SHP77 treated with DMSO at 0.1 percent for 48 hours (cell line): ENCODE results near the gene ARHGAP20.
"Not testable (repeated sequence)": the region's sequence is repeated elsewhere in the genome, so short reads cannot be mapped to it uniquely, and the experiment has no call there.

ENCODE experiments used
- DNase-seq: peaks from one replicate; lab custom pipeline; 2025; lab: John Stamatoyannopoulos, UW

Gene ARHGAP20

DNA sequence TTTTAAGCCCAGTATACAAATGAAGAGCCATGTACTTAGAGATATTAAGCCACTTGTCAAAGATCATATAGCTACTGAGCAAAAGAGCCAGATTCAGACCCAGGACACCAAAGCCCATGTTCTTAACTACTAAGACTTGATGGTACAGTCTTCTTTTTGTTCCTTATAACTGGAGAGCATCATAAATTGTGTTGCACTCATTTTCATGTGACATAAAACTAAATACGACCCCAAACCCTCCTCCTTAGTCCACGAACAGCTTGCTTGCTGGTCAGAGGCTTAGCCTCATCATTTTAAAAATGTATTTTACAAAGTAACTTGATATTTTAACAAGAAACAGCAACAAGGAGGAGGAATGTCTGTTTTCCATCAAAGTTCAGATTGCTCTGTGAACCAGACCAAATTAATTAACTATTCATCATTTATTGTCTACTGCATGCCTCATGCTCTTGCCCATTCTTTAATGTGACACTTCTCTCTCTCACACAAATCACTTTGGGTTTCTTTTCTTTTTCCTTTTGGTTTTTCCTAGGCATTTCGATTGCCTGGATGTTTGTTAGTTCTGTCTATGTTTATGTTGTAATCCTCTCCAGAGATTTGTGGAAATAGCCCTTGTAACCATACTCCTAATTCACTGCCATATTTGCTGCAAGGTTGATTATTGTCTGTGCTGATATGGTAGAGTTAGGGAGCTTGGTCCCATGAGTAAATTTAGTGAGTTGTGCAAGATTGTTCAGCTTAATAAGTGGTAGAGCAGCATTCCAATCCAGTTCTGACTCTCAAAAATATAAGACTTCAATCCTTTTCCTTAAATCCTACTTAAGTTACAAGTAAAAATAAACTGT lies 8.4 kb upstream of the ARHGAP20 start:
- no peak for DNase-seq

DNA sequence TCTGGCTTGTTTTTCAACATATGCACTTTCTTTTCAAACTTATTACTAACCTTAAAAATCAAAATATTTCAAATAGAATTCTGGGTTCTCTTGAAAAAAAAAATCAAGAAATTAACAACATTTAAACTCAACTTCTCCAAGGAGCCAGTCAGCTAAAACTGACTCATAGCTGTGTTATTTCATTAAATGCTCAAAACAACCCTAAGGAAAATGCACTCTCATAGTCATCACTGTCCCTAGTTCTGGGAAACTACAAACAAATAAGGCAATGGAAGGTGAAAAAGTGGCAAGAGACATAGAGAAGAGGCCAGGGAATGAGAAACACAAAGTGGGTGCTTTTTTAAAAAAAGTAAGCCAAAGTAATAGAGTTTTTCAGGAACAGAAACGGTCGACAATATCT lies 4.1 kb upstream of the ARHGAP20 start:
- DNase-seq, result no peak

DNA sequence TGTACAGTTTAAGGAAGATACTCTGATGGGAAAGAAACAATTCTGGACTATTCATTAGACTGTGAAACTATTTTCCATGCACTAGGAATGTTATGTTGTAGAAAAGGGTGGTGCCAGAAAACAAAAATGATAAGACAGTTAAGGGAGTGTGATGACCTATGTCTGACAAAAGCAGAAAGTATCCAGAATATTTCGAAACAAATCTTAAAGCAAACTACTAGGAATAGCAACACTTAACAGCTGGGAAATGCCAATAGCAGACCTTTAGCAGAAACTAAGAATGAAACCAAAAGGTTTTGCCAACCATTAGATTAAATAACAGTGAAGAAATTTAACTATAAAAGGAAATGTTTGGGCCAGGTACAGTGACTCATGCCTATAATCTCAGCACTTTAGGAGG lies 3.3 kb upstream of the ARHGAP20 start:
- DNase-seq, result no peak

DNA sequence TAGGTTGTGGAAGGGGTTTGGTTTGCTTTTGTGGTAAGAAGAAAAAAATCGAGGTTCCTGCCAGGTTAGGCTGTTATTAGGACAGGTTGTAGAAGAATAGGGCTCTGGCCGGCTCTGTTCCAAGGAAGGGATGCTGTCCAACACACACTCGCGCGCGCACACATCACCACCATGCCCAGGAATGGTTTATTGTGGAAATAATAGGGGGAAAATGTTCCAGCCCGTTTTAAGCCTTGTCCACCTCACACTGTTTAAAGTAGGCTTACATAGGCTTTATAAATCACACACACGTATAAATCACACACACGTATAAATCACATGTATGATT lies 1.2 kb upstream of the ARHGAP20 start:
- DNase-seq, result no peak

DNA sequence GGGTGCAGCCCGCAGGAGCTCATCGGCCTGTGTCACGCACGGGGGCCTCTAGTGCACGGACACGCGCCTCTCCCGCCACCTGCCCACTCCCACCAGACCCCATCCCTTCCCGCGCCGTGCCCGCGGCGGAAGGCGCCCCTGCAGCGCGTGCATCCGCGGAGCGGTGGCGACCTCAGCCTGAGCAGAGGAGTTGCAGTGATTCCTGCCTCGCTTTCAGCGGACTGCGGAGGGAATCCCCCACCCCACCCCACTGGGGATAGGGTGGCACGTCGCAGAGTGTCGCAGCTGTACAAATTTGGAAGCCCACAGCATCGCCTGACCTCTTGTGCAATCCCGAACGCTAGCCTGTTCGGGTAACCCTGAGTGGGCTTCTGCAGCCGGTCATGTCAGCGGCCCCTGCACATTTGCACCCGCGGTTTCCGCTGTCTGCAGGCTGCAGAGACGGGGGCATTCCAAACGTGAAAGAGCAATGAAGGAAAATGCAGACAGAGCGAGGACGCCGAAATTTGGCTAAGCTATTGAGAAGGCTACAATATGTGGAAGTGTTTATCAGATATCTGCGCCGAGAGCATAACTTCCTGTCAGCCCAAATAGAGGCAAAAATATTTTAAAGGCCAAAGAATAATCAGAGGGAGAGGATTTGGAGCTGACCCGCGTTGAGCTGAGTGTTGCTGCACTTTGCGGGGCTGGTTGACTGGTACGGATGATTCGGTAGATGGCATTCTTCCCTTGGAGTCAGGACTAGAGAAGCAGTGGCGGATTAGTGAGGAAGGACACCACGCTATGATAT lies 617 bp upstream of the ARHGAP20 start:
- DNase-seq, result no peak

DNA sequence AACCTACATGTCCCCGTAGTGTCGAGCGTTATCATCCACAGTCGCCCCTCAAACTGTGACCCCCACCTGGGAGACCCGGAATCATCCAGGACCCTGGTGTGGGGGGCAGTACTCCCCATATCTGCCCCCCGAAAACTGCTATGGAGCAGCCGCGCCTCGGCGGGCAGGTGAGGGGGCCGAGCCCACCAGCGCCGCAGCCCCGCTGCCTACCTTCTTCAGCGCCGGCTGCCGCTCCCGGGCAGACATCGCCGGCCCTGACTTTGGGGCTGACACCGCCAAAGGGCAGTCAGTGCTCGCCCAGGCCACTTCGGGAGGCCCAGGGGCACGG lies 825 bp downstream of the ARHGAP20 start:
- no peak for DNase-seq

DNA sequence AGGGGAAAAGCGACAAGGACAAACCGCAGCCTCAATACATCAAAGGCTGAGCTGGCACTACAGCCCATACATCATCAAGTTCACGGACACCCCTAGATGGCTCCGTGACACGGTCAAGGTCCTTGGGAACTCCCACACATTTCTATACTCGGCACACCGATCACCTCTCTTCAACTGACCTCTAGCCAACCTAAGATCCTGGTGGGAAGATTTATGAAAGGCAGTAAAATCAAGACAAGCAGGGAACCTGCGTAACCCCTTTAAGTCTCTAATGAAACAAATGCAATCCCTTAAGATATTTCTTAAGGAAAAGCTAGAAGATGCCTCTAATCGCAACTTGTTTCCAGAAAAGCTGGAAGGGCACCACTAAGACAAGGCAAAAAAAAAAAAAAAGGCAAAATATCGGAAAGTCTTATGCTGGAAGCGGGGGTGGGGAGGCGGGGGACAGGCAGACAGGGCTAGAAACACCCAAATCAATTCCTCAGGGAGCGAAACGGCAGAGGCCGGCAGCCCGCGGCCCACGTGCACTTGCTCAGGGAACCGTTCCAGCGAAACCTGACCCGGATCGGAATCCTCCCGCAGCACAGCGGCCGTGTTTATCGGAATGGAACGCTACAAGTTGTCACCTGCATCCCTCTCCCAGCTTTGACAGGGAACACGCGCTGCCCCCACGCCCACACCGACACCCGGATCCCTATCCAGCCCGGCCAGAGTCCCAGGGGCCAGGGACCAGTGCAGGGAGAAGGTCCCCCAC lies 1.4 kb downstream of the ARHGAP20 start:
- DNase-seq, result no peak

DNA sequence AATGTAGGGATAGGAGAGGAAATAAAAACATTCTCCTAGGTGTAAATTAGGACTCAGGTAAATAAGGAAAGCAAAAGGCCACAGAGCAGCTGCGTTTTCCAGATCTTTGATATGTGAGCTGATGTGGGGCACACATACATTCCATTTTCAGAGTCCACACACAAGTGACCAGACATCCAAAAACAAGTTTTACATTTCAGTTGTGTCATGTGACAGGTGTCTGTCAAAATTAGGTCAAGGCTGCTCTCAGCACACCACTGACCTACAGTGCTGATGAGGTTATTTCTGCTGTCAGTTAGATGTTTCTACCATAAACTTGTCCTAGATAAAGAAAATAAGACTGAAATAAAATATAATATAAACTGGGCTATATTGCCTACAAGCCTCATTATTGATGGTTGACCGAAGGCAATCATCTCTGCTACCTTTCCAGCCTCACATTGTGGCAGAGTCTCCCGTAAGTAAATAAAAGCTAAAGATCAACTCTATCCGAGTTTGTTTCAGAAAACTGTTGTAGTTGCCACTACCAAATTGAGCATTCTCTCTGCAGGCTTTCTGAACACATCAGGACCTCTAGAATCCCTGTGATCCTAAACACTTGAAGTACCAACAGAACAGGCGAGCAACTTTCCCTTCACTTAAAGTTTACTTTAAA lies 7.9 kb downstream of the ARHGAP20 start:
- DNase-seq, result no peak

DNA sequence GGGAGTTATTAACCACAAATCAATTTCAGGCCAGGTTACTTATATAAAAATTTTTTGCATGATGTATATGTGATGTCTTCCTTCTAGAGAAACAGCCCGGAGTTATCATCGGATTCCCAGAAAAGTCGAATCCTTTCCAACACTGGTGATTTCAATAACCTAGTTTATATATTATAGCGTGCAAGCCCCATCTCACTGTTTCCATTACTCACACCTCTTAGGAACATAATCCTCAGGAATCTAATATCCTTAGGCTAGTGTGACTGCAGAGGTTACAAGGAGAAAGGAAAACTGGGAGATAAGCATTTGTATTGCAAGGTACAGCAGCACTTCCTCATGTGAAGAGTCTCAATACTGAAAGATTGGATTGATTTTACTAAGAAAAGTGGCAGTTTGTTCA lies 20.3 kb downstream of the ARHGAP20 start:
- no peak for DNase-seq

DNA sequence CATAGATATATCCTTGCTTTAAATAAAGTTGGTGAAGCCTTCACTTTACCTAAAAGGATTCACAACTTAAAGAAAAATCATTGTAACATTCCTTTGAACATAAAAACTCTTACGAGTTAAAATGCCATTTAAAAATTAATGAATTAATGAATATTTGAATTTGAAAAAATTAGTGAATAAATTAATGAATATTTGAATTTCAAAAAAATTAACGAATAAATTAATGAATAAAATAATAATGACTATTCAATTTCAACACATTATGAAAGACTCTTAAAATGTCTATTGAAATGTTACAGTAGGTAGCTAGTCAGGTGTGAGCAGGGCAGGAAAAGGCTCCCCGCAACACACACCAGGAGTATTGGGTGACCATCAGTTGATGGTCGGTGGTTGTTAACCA lies 22.9 kb downstream of the ARHGAP20 start:
- DNase-seq, result no peak

DNA sequence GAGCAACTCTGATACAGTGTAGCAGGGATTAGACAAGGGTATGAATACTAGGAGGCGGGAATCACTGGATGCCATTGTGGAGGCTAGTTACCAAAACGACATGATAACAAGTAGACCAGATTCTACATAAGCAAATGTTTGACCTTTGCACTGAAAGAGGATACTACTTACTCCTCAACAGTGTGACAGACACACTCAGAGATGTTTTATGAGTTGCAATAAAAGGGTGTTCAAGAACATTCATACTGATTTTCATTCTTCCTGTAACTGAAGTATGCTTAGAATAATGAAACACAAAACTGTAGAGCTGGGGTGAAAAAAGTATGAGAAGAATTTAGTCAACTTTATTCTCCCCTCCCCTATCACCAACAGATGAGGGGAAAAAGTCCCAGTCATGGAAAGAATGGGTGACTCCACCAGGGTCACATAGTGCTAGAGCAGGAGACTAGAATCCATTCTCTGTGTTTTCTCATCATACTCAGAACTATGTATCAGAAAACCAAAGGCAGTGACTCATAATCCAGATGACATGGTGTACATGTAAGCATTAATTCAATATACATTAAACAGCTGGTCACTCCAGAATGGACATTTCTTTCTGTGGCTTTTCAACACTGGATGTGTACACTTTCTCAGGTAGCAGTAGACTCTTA lies 32.8 kb downstream of the ARHGAP20 start:
- DNase-seq, result no peak

DNA sequence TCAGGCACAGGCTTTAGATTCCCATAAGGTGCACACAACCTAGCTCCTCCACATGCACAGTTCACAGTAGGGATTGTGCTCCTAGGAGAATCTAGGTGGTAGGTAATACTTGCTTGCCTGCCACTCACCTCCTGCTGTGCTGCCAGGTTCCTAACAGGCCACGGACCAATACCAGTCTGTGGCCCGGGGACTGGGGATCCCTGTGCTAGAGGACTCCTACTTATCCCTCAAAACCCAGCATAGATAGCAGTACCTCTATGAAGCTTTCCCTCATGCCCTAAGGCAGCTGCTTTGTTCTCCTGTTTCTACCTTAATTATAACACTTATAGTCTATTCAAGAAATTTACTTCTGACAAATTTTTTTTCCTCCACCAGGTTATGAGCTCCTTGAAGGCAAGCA lies 36.7 kb downstream of the ARHGAP20 start:
- DNase-seq, result no peak

DNA sequence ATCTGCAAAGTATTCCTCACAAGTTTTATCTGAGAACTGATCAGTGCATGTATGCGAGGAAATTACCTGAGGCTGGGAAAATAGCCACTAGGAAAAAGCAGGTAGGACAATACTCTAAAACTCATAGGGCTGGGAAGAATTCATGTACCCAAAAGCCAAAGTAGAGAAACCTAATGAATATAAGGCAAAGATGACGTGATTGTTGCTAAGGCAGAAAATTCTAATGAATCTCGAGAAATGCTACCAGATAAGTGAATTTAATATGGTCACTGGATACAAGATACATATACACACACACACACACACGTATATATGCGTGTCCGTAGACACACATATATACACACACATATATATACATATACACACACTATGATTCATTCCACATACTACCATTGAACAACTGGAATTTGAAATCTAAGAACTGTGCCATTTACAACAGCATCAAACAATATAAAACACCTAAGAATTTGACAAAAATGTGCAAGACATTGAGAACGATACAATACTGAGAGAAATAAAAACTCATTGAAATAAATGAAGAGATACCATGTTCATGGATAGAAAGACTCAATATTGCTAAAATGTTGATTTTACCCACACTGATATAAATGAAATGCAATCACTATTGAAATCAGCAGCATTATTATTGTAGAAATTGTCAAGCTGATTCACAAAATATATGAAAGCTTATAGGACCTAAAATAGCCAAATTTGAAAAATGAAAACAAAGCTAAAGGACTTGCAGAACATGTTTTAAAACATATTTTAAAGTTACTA lies 46.4 kb downstream of the ARHGAP20 start:
- no peak for DNase-seq

DNA sequence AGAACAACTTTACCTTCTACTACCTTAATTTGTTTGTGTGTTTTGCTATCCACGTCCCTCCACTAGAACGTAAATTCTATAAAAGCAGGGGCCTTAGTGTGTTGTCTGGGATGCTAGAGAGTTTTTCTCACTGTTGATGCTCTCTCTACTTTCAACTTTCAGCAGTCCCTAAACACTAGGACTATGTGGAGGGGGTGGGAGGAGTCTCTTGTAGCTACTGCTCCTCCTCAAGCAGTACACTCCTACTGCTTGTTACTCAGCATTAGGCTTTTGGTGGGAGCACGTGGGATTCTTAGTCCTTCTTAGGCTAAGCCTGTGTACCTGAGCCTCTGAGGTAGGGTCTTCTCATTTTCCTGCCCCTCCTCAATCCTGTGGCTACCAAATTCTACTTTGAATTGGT lies 56.3 kb downstream of the ARHGAP20 start:
- no peak for DNase-seq

DNA sequence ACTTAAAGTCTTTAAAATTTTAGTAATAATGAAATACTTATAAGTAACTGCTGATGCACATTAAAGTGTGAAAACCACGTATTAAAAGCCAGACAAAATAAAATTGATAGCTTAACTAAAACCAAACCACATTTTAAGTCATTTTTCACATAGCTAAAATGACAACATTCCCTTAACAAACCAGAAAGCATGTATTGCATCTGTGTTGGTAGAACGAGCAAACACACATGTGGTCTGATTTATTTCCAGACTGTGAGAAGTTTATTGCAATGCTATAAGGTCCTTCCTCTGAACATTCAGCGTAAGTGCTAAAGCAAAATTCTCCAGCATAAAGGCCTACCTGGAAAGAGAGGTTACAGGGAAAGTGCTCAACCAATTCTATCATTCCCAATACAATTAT lies 57.8 kb downstream of the ARHGAP20 start:
- DNase-seq, result no peak

DNA sequence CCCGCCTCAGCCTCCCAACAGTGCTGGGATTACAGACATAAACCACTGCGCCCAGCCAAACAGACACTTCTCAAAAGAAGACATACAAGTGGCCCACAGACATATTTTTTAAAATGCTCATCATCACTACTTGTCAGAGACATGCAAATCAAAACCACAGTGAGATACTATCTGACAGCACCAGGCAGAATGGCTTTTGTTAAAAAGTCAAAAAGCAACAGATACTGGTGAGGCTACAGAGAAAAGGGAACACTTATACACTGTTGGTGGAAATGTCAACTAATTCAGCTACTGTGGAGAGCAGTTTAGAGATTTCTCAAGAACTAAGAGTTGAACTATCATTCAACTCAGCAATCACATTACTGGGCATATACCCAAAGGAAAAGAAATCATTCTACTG lies 67.0 kb downstream of the ARHGAP20 start:
- no peak for DNase-seq

DNA sequence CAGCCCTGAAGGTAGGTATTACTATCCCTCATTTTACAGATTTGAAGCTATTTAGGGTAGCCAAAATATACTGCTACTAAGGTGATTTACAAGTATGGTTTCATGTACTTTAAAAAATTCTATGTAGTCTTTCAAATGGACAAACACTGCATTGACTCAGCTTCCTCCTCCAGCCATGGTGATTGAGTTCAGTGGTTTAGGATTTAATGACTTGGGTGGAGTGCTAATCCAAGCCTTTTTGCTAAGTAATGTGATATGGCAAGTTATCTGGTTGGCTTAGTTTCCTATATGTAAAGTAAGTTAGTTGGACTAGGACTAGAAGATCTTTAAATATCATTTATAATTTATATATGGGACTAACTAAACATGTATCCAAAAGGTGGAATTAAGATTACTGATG lies 77.9 kb downstream of the ARHGAP20 start:
- DNase-seq, result no peak

DNA sequence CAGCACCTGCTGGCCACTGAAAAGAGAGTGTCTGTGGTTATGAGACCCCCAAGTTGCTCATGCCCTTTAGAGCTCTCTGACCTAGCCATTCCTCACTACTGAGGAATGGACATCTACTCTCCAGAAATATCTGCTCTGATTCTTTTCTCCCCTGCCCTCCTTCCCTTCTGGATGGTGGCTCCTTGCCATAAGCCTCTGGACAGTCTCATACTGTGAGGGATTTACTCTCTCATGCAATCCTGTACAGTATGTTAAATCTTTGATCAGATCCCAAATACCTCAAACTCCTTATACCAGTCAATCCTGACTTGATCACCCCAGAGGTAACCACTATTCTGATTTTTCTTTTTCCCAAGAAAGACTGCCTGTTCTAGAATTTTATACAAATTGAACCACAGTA lies 80.7 kb downstream of the ARHGAP20 start:
- no peak for DNase-seq

DNA sequence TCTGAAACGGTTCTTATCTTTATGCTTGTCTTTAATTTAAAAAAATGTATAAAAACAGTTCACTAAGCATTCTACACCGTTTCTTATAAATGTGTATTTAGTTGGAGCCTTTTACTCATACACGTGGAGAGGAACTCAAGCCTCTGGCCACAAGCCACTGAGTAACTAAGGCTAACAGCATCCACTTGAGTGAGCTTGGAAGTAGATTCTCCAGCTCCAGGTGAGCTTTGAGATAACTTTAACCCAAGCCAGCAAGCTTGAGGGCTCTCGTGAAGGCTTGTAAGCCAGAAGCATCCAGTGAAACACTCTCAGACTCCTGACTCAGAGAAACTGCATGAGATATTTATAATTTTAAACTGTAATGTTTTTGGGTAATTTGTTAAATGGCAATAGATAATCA lies 82.6 kb downstream of the ARHGAP20 start:
- no peak for DNase-seq

DNA sequence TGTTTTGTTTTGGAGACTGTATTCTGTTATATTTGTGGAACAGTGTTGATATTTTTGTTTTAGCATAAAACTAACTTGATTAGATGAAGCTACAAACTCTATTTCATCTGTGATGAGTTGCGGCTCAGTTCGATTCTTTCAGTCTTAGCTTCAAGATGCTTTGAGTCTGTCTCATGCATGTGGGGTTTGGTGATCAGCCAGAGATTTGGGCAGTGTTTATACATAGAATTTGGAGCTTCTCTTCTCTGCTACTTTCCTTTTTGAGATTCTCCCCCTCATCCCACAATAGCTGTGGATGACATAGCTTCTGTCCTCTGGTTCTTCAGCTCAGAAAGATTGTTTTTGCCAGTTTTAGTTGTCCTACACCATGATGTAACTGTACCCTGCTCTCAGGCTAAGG lies 90.4 kb downstream of the ARHGAP20 start:
- DNase-seq, result no peak

DNA sequence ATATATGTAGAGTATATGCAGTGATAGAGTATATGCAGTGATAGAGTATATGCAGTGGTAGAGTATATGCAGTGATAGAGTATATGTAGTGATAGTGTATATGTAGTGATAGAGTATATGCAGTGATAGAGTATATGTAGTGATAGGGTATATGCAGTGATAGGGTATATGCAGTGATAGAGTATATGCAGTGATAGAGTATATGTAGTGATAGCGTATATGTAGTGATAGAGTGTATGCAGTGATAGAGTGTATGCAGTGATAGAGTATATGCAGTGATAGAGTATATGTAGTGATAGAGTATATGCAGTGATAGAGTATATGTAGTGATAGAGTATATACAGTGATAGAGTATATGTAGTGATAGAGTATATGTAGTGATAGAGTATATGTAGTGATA lies 92.9 kb downstream of the ARHGAP20 start:
- DNase-seq, result not testable (repeated sequence)
